BE2C (cell line): Measurements from ENCODE around the gene TTLL3.
A peak's percentile ranks its signal among the peaks of the same experiment; 100 is the strongest.
"Not testable (repeated sequence)": the region's sequence is repeated elsewhere in the genome, so short reads cannot be mapped to it uniquely, and the experiment has no call there.

Experiments used
- DNase-seq: peaks from one replicate; pipeline ENCODE4 v3.0.0-alpha.2; 2020
- H3K27me3 ChIP-seq: fragments of 250-450 bp; sonication (Bioruptor Pico); 2 replicates; pipeline ENCODE4 v1.5.1; 2020; ENCODE audit warnings: mild to moderate bottlenecking
- H3K36me3 ChIP-seq: fragments of 250-450 bp; sonication (Bioruptor Pico); 2 replicates; pipeline ENCODE4 v1.5.1; 2020; ENCODE audit warnings: mild to moderate bottlenecking
- H3K4me1 ChIP-seq: fragments of 250-450 bp; sonication (Bioruptor Pico); 2 replicates; pipeline ENCODE4 v1.5.1; 2020
- H3K4me3 ChIP-seq: 2 replicates; pipeline ENCODE4 v1.5.1; 2011; ENCODE audit warnings: low read depth, low read length
- H3K9me3 ChIP-seq: fragments of 250-450 bp; sonication (Bioruptor Pico); 2 replicates; pipeline ENCODE4 v1.5.1; 2020
- CTCF ChIP-seq: IDR thresholded peaks from 2 replicates; pipeline ENCODE4 v1.5.1; 2012; ENCODE audit warnings: mild to moderate bottlenecking, low read depth, low read length

TTLL3 gene

GRCh38 chr3:9767418-9767817 lies 42.6 kb upstream of the TTLL3 start:
- TF ChIP-seq CTCF: no peak
- no peaks in the 10 kb centered on the region for H3K9me3 ChIP-seq
- no peaks in the 10 kb centered on the region for H3K27me3 ChIP-seq
- no peaks in the 10 kb centered on the region for H3K36me3 ChIP-seq
- DNase-seq: no peak
- no peaks in the 10 kb centered on the region for H3K4me1 ChIP-seq
- H3K4me3 ChIP-seq: no peak overlapping the region

- Histone ChIP-seq H3K4me3 (no peak overlapping the region), H3K9me3 (no peaks in the 10 kb centered on the region), H3K27me3 (no peaks in the 10 kb centered on the region), H3K4me1 (no peaks in the 10 kb centered on the region), H3K36me3 (no peaks in the 10 kb centered on the region)
- no peak for TF ChIP-seq CTCF
- no peak for DNase-seq
These were observed 41.8 kb upstream of the TTLL3 start for GRCh38 chr3:9768141-9768775.

DNA sequence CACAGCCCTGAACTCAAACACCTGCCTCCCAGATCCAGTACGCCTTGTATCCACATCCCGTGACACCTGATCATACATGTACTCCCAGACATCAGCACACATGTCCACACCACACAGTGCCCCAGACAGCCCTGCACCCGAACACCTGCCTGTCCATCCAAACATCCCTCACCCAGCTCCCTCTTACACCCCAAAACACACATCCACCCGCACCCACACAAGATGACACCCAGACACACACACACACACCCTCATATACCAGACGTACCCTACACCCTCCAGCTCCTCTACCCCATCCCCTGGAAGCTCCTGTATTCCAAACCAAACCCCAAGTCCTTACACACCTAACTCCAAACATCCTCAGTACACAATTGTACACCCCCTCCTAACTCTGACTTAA lies 41.0 kb upstream of the TTLL3 start:
- no peaks in the 10 kb centered on the region for H3K27me3 ChIP-seq
- no peak for TF ChIP-seq CTCF
- H3K4me3 ChIP-seq: no peak overlapping the region

GRCh38 chr3:9769426-9770275 lies 40.4 kb upstream of the TTLL3 start, which contains the start of gene CAMK1:
Gene CAMK1, minus strand, starts transcription at chr3:9769947. Its CDS starts 2,198 bp downstream, at chr3:9767749.
- H3K4me1 ChIP-seq: no peaks in the 10 kb centered on the region
- DNase-seq: peak; percentile 63
- no peaks in the 10 kb centered on the region for H3K27me3 ChIP-seq
- H3K4me3 ChIP-seq: peak within 1 kb of the TSS; percentile 37
- H3K36me3 ChIP-seq: no peaks in the 10 kb centered on the region
- no peaks in the 10 kb centered on the region for H3K9me3 ChIP-seq
- no peak for TF ChIP-seq CTCF

More for the DNA sequence above, 41.0 kb upstream of the TTLL3 start:
- Histone ChIP-seq H3K9me3 (no peaks in the 10 kb centered on the region), H3K4me1 (no peaks in the 10 kb centered on the region), H3K36me3 (no peaks in the 10 kb centered on the region)
- DNase-seq: no peak

- Histone ChIP-seq H3K4me3 (peak overlapping the region; percentile 37), H3K9me3 (no peaks in the 10 kb centered on the region), H3K27me3 (no peaks in the 10 kb centered on the region), H3K4me1 (no peaks in the 10 kb centered on the region), H3K36me3 (no peaks in the 10 kb centered on the region)
- DNase-seq: no peak
- TF ChIP-seq CTCF: no peak
These were observed 39.7 kb upstream of the TTLL3 start for GRCh38 chr3:9770276-9770812.

DNA sequence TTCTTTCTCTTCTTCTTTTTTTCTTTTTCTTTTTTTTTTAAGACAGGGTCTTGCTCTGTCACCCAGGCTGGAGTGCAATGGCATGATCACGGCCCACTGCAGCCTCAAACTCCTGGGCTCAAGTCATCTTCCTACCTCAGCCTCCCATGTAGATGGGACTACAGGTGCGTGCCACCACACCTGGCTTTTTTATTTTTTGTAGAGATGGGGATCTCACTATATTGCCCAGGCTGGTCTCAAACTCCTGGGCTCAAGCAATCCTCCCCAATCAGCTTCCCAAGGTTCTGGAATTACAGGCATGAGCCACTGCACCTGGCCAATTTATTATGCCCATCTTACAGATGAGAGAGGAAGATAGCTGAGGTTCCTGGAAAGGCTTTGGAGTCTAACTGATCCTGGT lies 39.1 kb upstream of the TTLL3 start:
- H3K36me3 ChIP-seq, H3K4me1 ChIP-seq, H3K4me3 ChIP-seq, H3K27me3 ChIP-seq, DNase-seq, H3K9me3 ChIP-seq: not testable (repeated sequence)
